NT2/D1 (cell line): ENCODE results near the gene GGTLC1.

ENCODE experiments used
- SUZ12 ChIP-seq: IDR thresholded peaks from 2 replicates; pipeline ENCODE4 v1.6.1; 2011; ENCODE audit not compliant: insufficient read length, insufficient read depth; ENCODE audit errors: extremely low read depth
- YY1 ChIP-seq: IDR thresholded peaks from 2 replicates; pipeline ENCODE4 v1.6.1; 2011; ENCODE audit not compliant: insufficient read length, insufficient read depth

DNA sequence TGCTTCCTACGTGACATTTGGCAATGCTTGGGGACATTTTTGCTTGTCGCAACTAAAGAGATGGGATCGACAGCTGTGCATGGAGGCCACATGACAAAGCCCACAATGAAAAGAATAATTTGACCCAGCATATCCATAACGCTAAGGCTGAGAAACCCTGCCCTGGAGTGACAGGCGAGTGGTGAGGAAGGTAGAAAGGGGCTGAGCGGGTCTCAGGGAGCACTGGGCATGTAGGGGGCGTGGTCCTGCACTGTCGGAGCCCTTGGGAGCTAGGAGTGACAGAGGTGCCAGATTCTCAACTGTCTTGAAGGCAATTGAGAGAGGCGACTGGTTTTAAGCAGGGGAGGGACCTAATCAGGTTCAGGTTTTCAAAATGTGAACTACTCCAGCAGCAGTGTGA lies 13.6 kb downstream of the GGTLC1 start:
- no peak for TF ChIP-seq YY1
- TF ChIP-seq SUZ12, result no peak
